GM23338 (cell line): Measurements from ENCODE around the gene CD33. TPM values are rescaled to one million over a fixed set of nuclear protein-coding genes. Genes with fewer than 3 reads are reported as not detected.

Experiments used
- CREB1 ChIP-seq: fragments of 250-450 bp; sonication (Bioruptor Pico); IDR thresholded peaks from 2 replicates; pipeline ENCODE4 v1.5.0; 2020; ENCODE audit warnings: low read depth, mild to moderate bottlenecking, moderate library complexity
- NANOG ChIP-seq: IDR thresholded peaks from 2 replicates; pipeline ENCODE4 v1.6.1; 2016; ENCODE audit warnings: antibody characterized with exemption, borderline replicate concordance
- POLR2AphosphoS5 ChIP-seq: IDR thresholded peaks from 2 replicates; pipeline ENCODE4 v1.6.1; 2016; ENCODE audit warnings: antibody characterized with exemption, low read depth
- REST ChIP-seq: IDR thresholded peaks from one replicate; pipeline ENCODE4 v1.6.1; 2018; ENCODE audit warnings: antibody characterized with exemption; ENCODE audit not compliant: unreplicated experiment
- polyA plus RNA-seq: library from polyadenylated mRNA; unstranded; fragments of >200 nt; fragmentation: Nextera tagmentation; extraction: Ambion mirVana; gene quantifications from 2 replicates; pipeline ENCODE4 v1.2.1, GENCODE V29; 2016
- total RNA-seq: library from RNA; depleted of rRNA; stranded (reverse); fragments of >200 nt; shearing (Covaris generic); gene quantifications from 2 replicates; pipeline ENCODE4 v1.2.3, GENCODE V29; 2014
- TF ChIP-seq, protein P1 (sequence below): fragments of 250-450 bp; sonication (Bioruptor Pico); IDR thresholded peaks from 2 replicates; pipeline ENCODE4 v1.5.0; 2020; ENCODE audit warnings: mild to moderate bottlenecking, moderate library complexity

The CD33 gene
- total and polyA plus RNA-seq, 2 experiments from 2014 or later: 0.45 TPM; not detected in 1

GRCh38 chr19:51257471-51257870 is 32.6 kb downstream of the CD33 start (continued):
- TF ChIP-seq, protein P1, sequence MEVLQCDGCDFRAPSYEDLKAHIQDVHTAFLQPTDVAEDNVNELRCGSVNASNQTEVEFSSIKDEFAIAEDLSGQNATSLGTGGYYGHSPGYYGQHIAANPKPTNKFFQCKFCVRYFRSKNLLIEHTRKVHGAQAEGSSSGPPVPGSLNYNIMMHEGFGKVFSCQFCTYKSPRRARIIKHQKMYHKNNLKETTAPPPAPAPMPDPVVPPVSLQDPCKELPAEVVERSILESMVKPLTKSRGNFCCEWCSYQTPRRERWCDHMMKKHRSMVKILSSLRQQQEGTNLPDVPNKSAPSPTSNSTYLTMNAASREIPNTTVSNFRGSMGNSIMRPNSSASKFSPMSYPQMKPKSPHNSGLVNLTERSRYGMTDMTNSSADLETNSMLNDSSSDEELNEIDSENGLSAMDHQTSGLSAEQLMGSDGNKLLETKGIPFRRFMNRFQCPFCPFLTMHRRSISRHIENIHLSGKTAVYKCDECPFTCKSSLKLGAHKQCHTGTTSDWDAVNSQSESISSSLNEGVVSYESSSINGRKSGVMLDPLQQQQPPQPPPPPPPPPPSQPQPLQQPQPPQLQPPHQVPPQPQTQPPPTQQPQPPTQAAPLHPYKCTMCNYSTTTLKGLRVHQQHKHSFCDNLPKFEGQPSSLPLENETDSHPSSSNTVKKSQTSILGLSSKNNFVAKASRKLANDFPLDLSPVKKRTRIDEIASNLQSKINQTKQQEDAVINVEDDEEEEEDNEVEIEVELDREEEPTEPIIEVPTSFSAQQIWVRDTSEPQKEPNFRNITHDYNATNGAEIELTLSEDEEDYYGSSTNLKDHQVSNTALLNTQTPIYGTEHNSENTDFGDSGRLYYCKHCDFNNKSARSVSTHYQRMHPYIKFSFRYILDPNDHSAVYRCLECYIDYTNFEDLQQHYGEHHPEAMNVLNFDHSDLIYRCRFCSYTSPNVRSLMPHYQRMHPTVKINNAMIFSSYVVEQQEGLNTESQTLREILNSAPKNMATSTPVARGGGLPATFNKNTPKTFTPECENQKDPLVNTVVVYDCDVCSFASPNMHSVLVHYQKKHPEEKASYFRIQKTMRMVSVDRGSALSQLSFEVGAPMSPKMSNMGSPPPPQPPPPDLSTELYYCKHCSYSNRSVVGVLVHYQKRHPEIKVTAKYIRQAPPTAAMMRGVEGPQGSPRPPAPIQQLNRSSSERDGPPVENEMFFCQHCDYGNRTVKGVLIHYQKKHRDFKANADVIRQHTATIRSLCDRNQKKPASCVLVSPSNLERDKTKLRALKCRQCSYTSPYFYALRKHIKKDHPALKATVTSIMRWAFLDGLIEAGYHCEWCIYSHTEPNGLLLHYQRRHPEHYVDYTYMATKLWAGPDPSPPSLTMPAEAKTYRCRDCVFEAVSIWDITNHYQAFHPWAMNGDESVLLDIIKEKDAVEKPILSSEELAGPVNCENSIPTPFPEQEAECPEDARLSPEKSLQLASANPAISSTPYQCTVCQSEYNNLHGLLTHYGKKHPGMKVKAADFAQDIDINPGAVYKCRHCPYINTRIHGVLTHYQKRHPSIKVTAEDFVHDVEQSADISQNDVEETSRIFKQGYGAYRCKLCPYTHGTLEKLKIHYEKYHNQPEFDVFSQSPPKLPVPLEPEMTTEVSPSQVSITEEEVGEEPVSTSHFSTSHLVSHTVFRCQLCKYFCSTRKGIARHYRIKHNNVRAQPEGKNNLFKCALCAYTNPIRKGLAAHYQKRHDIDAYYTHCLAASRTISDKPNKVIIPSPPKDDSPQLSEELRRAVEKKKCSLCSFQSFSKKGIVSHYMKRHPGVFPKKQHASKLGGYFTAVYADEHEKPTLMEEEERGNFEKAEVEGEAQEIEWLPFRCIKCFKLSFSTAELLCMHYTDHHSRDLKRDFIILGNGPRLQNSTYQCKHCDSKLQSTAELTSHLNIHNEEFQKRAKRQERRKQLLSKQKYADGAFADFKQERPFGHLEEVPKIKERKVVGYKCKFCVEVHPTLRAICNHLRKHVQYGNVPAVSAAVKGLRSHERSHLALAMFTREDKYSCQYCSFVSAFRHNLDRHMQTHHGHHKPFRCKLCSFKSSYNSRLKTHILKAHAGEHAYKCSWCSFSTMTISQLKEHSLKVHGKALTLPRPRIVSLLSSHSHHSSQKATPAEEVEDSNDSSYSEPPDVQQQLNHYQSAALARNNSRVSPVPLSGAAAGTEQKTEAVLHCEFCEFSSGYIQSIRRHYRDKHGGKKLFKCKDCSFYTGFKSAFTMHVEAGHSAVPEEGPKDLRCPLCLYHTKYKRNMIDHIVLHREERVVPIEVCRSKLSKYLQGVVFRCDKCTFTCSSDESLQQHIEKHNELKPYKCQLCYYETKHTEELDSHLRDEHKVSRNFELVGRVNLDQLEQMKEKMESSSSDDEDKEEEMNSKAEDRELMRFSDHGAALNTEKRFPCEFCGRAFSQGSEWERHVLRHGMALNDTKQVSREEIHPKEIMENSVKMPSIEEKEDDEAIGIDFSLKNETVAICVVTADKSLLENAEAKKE (CRISPR knock-in tag): no peak
- TF ChIP-seq POLR2AphosphoS5: no peak
- no peak for TF ChIP-seq REST
- no peak for TF ChIP-seq CREB1 (CRISPR knock-in tag)
- TF ChIP-seq NANOG: no peak
